Lower lobe of right lung (tissue), 2 donors: ENCODE measurements around the gene DIP2B. TPM values are rescaled to one million over a fixed set of nuclear protein-coding genes. Genes with fewer than 3 reads are reported as not detected.
"Not testable (repeated sequence)": the region's sequence is repeated elsewhere in the genome, so short reads cannot be mapped to it uniquely, and the experiment has no call there.

ENCODE experiments used
- ATAC-seq, 2 donors: fragments of 200-7000 bp; cut with Tn5 transposase; one replicate each; pipeline ENCODE4 v1.9.1; 2020 to 2022; ENCODE audit warnings: mild to moderate bottlenecking in 2 of 2, moderate library complexity in 2 of 2
- DNase-seq: peaks from one replicate; pipeline ENCODE4 v3.0.0-alpha.2; 2020
- H3K27ac ChIP-seq: fragments of 200-600 bp; one replicate; pipeline ENCODE4 v1.8.0; 2022
- H3K27me3 ChIP-seq: fragments of 200-600 bp; one replicate; pipeline ENCODE4 v1.8.0; 2022; ENCODE audit warnings: low read depth
- H3K36me3 ChIP-seq: fragments of 200-600 bp; one replicate; pipeline ENCODE4 v1.8.0; 2022; ENCODE audit warnings: mild to moderate bottlenecking
- H3K4me1 ChIP-seq: fragments of 200-600 bp; one replicate; pipeline ENCODE4 v1.8.0; 2022
- H3K4me3 ChIP-seq: fragments of 200-600 bp; one replicate; pipeline ENCODE4 v1.8.0; 2022; ENCODE audit warnings: mild to moderate bottlenecking
- H3K9me3 ChIP-seq: fragments of 200-600 bp; one replicate; pipeline ENCODE4 v1.8.0; 2022
- intact Hi-C: fragments of 100-400 bp; cut with DNase I; formaldehyde crosslinking; loops from one replicate; pipeline ENCODE4 v1.11.0; 2022
- total RNA-seq: library from RNA; stranded (reverse); fragmentation: NEBNext Ultra II Directional; extraction: Animal tissue kit (Norgen Biotek cat#: 25700); gene quantifications from one replicate; pipeline ENCODE4 v1.2.1, GENCODE V29; 2021
- TF ChIP-seq, protein P1 (sequence below): fragments of 200-600 bp; IDR thresholded peaks from one replicate; pipeline ENCODE4 v1.8.0; 2022; ENCODE audit warnings: antibody characterized with exemption, mild to moderate bottlenecking
- donor health status: DM: no; HTN: yes; CAD: no; lungs with severe emphysema.

The DIP2B gene
- total RNA-seq, 1 donor from 2014 or later = 32.8 TPM

DNA sequence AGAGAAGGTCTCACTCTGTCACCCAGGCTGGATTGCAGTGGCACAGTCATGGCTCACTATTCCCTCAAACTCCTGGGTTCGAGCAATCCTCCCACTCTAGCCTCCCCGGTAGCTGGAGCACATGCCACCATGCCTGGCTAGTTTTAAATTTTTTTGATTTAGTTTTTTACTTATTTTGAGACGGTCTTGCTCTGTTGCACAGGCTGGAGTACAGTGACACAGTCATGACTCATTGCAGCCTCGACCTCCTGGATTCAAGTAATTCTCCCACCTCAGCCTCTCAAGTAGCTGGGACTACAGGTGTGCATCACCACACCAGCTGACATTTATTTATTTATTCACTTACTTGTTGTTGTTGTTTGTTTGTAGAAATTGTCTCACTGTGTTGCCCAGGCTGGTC lies 22.2 kb upstream of the DIP2B start:
- DNase-seq (no peak), ATAC-seq (no peak)
- H3K4me3 ChIP-seq = no peak overlapping the region
- H3K9me3 ChIP-seq = no peaks in the 10 kb centered on the region
- intact Hi-C loops = no loop called here
- no peaks in the 10 kb centered on the region for H3K4me1 ChIP-seq
- TF ChIP-seq, protein P1, sequence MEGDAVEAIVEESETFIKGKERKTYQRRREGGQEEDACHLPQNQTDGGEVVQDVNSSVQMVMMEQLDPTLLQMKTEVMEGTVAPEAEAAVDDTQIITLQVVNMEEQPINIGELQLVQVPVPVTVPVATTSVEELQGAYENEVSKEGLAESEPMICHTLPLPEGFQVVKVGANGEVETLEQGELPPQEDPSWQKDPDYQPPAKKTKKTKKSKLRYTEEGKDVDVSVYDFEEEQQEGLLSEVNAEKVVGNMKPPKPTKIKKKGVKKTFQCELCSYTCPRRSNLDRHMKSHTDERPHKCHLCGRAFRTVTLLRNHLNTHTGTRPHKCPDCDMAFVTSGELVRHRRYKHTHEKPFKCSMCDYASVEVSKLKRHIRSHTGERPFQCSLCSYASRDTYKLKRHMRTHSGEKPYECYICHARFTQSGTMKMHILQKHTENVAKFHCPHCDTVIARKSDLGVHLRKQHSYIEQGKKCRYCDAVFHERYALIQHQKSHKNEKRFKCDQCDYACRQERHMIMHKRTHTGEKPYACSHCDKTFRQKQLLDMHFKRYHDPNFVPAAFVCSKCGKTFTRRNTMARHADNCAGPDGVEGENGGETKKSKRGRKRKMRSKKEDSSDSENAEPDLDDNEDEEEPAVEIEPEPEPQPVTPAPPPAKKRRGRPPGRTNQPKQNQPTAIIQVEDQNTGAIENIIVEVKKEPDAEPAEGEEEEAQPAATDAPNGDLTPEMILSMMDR = no peak
- no peaks in the 10 kb centered on the region for H3K27me3 ChIP-seq
- no peak overlapping the region for H3K27ac ChIP-seq
- peaks cover 15% of the 10 kb centered on the region for H3K36me3 ChIP-seq

DNA sequence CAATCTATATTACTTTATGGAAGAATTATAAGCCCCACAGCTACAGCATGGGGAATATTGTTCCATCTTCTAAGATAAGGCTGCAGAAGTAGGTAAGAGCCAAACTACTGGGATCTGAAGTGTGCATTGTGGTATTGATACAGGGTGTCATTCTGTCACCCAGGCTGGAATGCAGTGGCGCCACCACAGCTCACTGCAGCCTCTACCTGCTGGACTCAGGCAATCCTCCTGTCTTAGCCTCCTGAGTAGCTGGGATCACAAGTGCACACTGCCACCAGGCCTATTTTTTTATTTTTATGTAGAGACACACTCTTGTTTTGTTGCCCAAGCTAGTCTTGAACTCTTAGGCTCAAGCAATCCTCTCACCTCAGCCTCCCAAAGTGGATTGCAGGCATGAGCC lies 21.3 kb upstream of the DIP2B start:
- no peak for ATAC-seq
- no peak overlapping the region for H3K4me3 ChIP-seq
- no peaks in the 10 kb centered on the region for H3K27me3 ChIP-seq
- peaks cover 6% of the 10 kb centered on the region for H3K36me3 ChIP-seq
- H3K4me1 ChIP-seq = no peaks in the 10 kb centered on the region
- H3K9me3 ChIP-seq = no peaks in the 10 kb centered on the region
- TF ChIP-seq, protein P1 = no peak
- no peak overlapping the region for H3K27ac ChIP-seq
- intact Hi-C loops = no loop called here
- DNase-seq = no peak

DNA sequence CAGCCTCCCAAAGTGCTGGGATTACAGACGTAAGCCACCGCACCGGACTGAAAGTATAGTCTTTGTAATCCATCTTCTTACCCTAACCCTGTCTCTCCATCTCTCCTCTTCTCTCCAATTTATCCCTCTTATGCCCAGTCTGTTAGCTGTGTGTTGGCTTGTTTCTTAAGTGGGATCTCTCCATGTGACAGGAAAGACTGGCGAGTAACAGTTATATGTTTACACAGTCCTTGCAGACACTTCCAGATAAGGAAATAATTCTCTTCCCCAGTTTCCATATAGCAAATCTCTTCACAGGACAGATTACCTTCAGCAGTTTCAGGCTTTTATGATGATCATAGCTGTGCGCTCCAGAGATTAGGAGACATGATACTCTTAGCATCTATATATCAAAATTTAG lies 16.0 kb upstream of the DIP2B start:
- DNase-seq = no peak
- ATAC-seq = no peak

DNA sequence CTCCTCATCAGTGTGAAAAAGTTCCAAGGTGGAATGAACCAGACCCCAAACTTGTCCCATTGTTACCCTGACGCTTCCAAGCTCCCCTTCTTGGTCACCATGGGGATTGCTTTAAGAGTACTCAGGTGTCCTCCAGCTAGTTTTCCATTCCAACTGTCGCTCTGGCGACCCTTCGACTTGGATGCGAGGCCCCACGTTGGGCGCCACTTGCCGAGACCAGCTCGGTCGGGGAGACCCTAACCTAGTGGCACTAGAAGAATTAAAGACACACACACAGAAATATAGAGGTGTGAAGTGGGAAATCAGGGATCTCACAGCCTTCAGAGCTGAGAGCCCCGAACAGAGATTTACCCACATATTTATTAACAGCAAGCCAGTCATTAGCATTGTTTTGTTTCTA lies 6.7 kb upstream of the DIP2B start:
- DNase-seq, H3K4me3 ChIP-seq, ATAC-seq, H3K4me1 ChIP-seq, H3K36me3 ChIP-seq, H3K27me3 ChIP-seq, H3K27ac ChIP-seq, intact Hi-C loops: not testable (repeated sequence)
- H3K9me3 ChIP-seq = peaks cover 32% of the 10 kb centered on the region

More for the DNA sequence above, 16.0 kb upstream of the DIP2B start:
- H3K4me3 ChIP-seq = no peak overlapping the region
- H3K9me3 ChIP-seq = peaks cover 11% of the 10 kb centered on the region
- TF ChIP-seq, protein P1 = no peak
- no peak overlapping the region for H3K27ac ChIP-seq
- intact Hi-C loops = no loop called here
- H3K27me3 ChIP-seq = no peaks in the 10 kb centered on the region
- H3K4me1 ChIP-seq = no peaks in the 10 kb centered on the region
- H3K36me3 ChIP-seq = no peaks in the 10 kb centered on the region

DNA sequence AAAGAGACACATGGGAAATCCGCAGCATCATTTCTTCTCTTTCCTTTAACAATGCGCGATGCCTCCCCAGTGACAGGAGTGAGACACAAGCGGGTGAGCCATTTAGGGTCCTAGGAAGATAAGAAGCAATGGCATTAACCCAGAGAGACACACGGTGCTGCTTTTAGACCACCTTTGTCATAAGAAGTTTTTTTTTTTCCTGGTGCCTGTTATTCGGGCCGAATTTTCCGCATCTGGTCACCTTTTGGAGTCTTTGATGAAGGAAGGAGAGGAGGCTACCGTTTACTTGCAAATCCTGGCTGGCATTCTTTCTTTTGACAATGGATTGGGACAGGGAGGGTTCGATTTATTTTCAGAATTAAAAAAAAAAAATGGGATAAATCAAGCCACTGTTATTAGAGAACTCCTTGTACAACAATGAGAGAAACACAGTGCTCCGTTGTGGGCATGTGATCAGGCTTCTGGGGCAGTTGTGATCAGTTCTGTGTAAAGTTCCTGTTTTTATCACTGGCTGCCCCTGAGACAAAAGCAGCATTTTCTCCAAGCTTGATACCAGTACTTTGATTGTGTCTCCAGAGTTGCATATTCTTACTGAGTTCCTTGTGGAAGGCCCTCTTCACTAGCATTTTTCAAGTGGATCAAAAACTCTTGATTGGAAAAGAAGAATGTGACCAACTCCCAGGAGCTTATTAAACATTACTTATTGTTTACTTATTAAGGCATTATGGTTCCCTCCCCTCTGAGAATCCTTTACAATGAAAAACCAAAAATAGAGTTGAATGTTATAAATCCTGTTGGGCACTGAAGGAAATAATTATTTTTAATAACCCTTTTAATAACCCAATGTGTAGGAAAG lies 1.1 kb downstream of the DIP2B start:
- DNase-seq (no peak), ATAC-seq (peak; percentile 20 to 45)
- Histone ChIP-seq H3K4me3 (peak overlapping the region; percentile 86), H3K4me1 (peaks cover 43% of the 10 kb centered on the region), H3K27me3 (no peaks in the 10 kb centered on the region), H3K9me3 (no peaks in the 10 kb centered on the region), H3K36me3 (no peaks in the 10 kb centered on the region), H3K27ac (peak overlapping the region; percentile 91)
- TF ChIP-seq, protein P1 = no peak
- intact Hi-C loops = loop anchor here (5.0 kb wide), 1 partner anchor 126 kb away; no protein-coding TSS in a partner anchor
